HepG2 (cell line): ENCODE data around the gene DLG2. TPM values are rescaled to one million over a fixed set of nuclear protein-coding genes. Genes with fewer than 3 reads are reported as not detected.

Source experiments
- CTCF ChIP-seq: sonication (generic); formaldehyde crosslinking; IDR thresholded peaks from 2 replicates; pipeline ENCODE4 v1.5.0; 2020; ENCODE audit warnings: mild to moderate bottlenecking, missing genetic modification reagents, moderate library complexity
- GPBP1L1 ChIP-seq: sonication (generic); formaldehyde crosslinking; IDR thresholded peaks from 2 replicates; pipeline ENCODE4 v1.5.0; 2020; ENCODE audit warnings: mild to moderate bottlenecking, missing genetic modification reagents
- GTF2F1 ChIP-seq: fragments of 150-350 bp; IDR thresholded peaks from 2 replicates; pipeline ENCODE4 v1.6.1; 2014; ENCODE audit warnings: low read length
- JUN ChIP-seq: sonication (generic); formaldehyde crosslinking; IDR thresholded peaks from 2 replicates; pipeline ENCODE4 v1.4.0; 2020; ENCODE audit warnings: mild to moderate bottlenecking, missing genetic modification reagents
- NCOA2 ChIP-seq: sonication (generic); formaldehyde crosslinking; IDR thresholded peaks from 2 replicates; pipeline ENCODE4 v1.8.0; 2022; ENCODE audit warnings: inconsistent platforms
- NFYC ChIP-seq: IDR thresholded peaks from 2 replicates; pipeline ENCODE4 v1.6.1; 2016; ENCODE audit warnings: missing genetic modification reagents, missing compliant biosample characterization
- POGZ ChIP-seq: sonication (generic); formaldehyde crosslinking; IDR thresholded peaks from 2 replicates; pipeline ENCODE4 v1.4.0; 2020; ENCODE audit warnings: mild to moderate bottlenecking, missing genetic modification reagents
- RFX5 ChIP-seq: IDR thresholded peaks from 2 replicates; pipeline ENCODE4 v1.6.1; 2011; ENCODE audit warnings: low read depth, low read length, improper control_type of control experiment
- RNF2 ChIP-seq: fragments of 450-650 bp; conservative IDR thresholded peaks from 2 replicates; pipeline ENCODE4 v1.6.1; 2016; ENCODE audit warnings: low read depth
- SMC3 ChIP-seq: IDR thresholded peaks from 2 replicates; pipeline ENCODE4 v1.6.1; 2011; ENCODE audit warnings: low read length, improper control_type of control experiment
- STAG1 ChIP-seq: sonication (generic); formaldehyde crosslinking; IDR thresholded peaks from 2 replicates; pipeline ENCODE4 v1.4.0; 2020; ENCODE audit warnings: missing genetic modification reagents
- YEATS2 ChIP-seq: sonication (generic); formaldehyde crosslinking; IDR thresholded peaks from 2 replicates; pipeline ENCODE4 v1.4.0; 2020; ENCODE audit warnings: missing genetic modification reagents, borderline replicate concordance
- ZBTB44 ChIP-seq: sonication (generic); formaldehyde crosslinking; IDR thresholded peaks from 2 replicates; pipeline ENCODE4 v1.4.0; 2020; ENCODE audit warnings: missing genetic modification reagents
- ZNF331 ChIP-seq: sonication (generic); formaldehyde crosslinking; IDR thresholded peaks from 2 replicates; pipeline ENCODE4 v1.4.0; 2020; ENCODE audit warnings: missing genetic modification reagents
- polyA plus RNA-seq, 8 experiments: library from polyadenylated mRNA; depleted of rRNA in 3 of 8; stranded (reverse) in 7 of 8; unstranded in 1 of 8; fragments of >200 nt; fragmentation: Illumina TruSeq in 4 of 8; extraction: Trizol in 4 of 8; gene quantifications; 2 replicates each; pipeline versions ENCODE4 v1.2.1 to v1.2.3, GENCODE V29; 2011 to 2016; ENCODE audit warnings: low read depth in 4 of 8, missing spikeins in 1 of 8, mixed read lengths in 1 of 8; ENCODE audit not compliant: insufficient read depth in 1 of 8
- total RNA-seq, 5 experiments: library from RNA; depleted of rRNA; stranded (reverse); fragments of >200 nt; fragmentation: Illumina TruSeq; extraction: Trizol; gene quantifications; 2 replicates each; pipeline ENCODE4 v1.2.3, GENCODE V29; 2016; ENCODE audit warnings: low read depth in 1 of 5
- TF ChIP-seq, protein P1 (sequence below): sonication (generic); formaldehyde crosslinking; IDR thresholded peaks from 2 replicates; pipeline ENCODE4 v1.4.0; 2020; ENCODE audit warnings: mild to moderate bottlenecking, missing genetic modification reagents

Gene DLG2
- total and polyA plus RNA-seq, 2 of the 13 experiments (the other 11 are each of a cell fraction or from before 2014, with no cell fraction given), result 0.46 to 1.0 TPM

DNA sequence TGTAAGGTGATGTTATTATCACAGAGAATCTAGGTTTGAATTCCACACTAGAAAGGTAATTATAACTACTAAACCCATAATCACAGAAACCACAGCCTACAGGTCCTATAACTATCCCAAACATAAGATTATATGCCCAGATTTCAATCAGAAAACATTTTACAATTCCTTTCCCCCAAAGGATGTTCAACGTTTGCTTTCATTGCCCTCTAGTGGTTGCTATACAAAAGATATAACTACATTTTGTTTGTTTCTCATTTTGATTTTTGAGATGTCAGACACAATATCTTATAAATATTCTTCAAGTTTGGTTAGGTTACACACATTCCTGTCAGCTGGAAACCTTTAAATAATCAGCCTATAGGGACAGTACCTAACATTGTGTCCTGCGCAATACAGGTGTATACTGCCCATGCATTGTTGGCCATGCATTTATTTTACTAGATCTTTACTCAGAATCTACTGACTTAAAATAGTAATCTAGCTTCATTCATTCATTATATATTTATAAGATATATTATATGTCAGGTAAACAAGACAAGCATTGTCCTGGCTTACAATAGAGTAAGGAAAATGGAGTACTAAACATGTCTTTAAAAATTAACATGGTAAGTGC lies 1810.5 kb downstream of the DLG2 start (continued):
- TF ChIP-seq, protein P1, sequence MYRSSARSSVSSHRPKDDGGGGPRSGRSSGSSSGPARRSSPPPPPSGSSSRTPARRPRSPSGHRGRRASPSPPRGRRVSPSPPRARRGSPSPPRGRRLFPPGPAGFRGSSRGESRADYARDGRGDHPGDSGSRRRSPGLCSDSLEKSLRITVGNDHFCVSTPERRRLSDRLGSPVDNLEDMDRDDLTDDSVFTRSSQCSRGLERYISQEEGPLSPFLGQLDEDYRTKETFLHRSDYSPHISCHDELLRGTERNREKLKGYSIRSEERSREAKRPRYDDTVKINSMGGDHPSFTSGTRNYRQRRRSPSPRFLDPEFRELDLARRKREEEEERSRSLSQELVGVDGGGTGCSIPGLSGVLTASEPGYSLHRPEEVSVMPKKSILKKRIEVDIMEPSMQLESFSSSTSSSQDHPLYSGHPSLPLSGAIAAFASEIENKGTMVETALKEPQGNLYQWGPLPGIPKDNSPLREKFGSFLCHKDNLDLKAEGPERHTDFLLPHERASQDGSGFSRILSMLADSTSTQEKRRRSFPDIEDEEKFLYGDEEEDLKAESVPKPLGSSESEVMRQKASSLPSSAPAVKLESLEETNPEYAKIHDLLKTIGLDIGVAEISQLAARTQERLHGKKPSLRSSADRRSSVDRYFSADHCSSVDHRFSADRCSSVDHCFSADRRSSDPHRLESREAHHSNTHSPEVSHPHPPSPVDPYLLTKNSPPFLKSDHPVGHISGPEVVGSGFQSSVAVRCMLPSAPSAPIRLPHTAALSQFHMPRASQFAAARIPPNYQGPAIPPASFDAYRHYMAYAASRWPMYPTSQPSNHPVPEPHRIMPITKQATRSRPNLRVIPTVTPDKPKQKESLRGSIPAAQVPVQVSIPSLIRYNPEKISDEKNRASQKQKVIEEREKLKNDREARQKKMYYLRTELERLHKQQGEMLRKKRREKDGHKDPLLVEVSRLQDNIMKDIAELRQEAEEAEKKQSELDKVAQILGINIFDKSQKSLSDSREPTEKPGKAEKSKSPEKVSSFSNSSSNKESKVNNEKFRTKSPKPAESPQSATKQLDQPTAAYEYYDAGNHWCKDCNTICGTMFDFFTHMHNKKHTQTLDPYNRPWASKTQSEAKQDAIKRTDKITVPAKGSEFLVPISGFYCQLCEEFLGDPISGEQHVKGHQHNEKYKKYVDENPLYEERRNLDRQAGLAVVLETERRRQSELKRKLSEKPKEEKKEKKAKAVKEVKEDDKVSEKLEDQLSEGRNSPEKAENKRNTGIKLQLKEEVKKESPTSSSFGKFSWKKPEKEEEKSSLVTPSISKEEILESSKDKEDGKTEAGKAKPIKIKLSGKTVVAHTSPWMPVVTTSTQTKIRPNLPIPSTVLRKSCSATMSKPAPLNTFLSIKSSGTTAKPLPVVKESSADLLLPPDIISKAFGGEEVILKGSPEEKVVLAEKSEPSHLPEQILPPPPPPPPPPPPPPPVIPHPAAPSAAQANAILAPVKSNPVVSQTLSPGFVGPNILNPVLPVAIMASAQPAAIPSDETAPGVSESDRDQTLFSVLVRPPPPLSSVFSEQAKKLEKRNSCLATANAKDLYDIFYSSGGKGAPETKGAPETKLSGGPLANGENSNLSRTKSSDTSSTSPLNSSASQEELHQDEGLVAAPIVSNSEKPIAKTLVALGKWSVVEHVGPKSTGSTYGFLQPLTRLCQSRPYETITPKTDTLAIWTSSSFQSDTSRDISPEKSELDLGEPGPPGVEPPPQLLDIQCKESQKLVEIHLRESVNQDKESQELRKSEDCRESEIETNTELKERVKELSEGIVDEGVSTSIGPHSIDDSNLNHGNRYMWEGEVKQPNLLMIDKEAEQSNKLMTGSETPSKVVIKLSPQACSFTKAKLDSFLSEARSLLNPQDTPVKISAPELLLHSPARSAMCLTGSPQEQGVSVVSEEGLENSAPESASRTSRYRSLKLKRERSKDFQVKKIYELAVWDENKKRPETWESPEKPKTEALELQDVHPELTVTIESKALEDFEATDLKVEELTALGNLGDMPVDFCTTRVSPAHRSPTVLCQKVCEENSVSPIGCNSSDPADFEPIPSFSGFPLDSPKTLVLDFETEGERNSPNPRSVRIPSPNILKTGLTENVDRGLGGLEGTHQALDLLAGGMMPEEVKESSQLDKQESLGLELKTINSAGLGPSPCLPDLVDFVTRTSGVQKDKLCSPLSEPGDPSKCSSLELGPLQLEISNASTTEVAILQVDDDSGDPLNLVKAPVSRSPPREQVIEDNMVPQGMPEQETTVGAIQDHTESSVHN, result no peak
- TF ChIP-seq YEATS2 (CRISPR knock-in tag) (no peak), RFX5 (no peak), JUN (CRISPR knock-in tag) (no peak), SMC3 (peak; percentile 26; the same call in 1 of the 2 replicates), GPBP1L1 (no peak), POGZ (no peak), ZBTB44 (no peak), STAG1 (peak; percentile 74), RNF2 (no peak), ZNF331 (CRISPR knock-in tag) (no peak), GTF2F1 (no peak), NCOA2 (CRISPR knock-in tag) (no peak), CTCF (CRISPR knock-in tag) (peak; percentile 56), NFYC (CRISPR knock-in tag) (no peak)
- TF ChIP-seq, all 625 proteins: peak for 3
